Heart right ventricle (tissue), 16 donors: ENCODE measurements around the gene MRC2. TPM values are rescaled to one million over a fixed set of nuclear protein-coding genes. Genes with fewer than 3 reads are reported as not detected.

Experiments
- ATAC-seq, 8 donors: fragments of 200-7000 bp; cut with Tn5 transposase; one replicate each; pipeline ENCODE4 v1.9.1; 2020; ENCODE audit warnings: mild to moderate bottlenecking in 8 of 8, moderate library complexity in 8 of 8, moderate number of reproducible peaks in 1 of 8
- DNase-seq, 2 donors: peaks; one replicate each; pipeline ENCODE4 v3.0.0-alpha.2; 2020
- H3K27ac ChIP-seq, 10 donors: fragments of 200-600 bp; sonication (generic) in 2 of 10; one replicate each; pipeline versions ENCODE4 v1.5.0 to v1.8.0; 2020 to 2022; ENCODE audit warnings: mild to moderate bottlenecking in 3 of 10
- H3K27me3 ChIP-seq, 7 donors: fragments of 200-600 bp; one replicate each; pipeline ENCODE4 v1.8.0; 2021 to 2022; ENCODE audit warnings: mild to moderate bottlenecking in 2 of 7
- H3K36me3 ChIP-seq, 9 donors: fragments of 200-600 bp; sonication (generic) in 1 of 9; one replicate each; pipeline versions ENCODE4 v1.5.0 to v1.8.0; 2020 to 2022; ENCODE audit warnings: mild to moderate bottlenecking in 2 of 9
- H3K4me1 ChIP-seq, 9 donors: fragments of 200-600 bp; sonication (generic) in 1 of 9; one replicate each; pipeline versions ENCODE4 v1.5.0 to v1.8.0; 2020 to 2022; ENCODE audit warnings: mild to moderate bottlenecking in 4 of 9
- H3K4me3 ChIP-seq, 10 donors: fragments of 200-600 bp; sonication (generic) in 2 of 10; one replicate each; pipeline versions ENCODE4 v1.5.0 to v1.8.0; 2020 to 2022; ENCODE audit warnings: mild to moderate bottlenecking in 7 of 10, moderate library complexity in 2 of 10
- H3K9me3 ChIP-seq, 11 donors: fragments of 200-600 bp in 10 of 11; sonication (generic) in 2 of 11; one replicate each; pipeline versions ENCODE4 v1.5.0 to v1.8.0; 2013 to 2022; ENCODE audit warnings: mild to moderate bottlenecking in 2 of 11, control low read depth in 1 of 11, moderate library complexity in 1 of 11
- WGBS, 2 donors: extraction: QIAGEN DNeasy Blood & Tissue Kit; methylation state at CpG; one replicate each; pipeline ENCODE4 v1.1.7; 2013; ENCODE audit warnings: inconsistent platforms in 1 of 2; 5-methylcytosine and 5-hydroxymethylcytosine counted together
- intact Hi-C, 10 donors: fragments of 100-400 bp; cut with DNase I; formaldehyde crosslinking; loops; one replicate each; pipeline versions ENCODE4 v1.11.1 to v1.14.2; 2022
- polyA plus RNA-seq, 2 donors: library from polyadenylated mRNA; stranded (reverse); fragments of 200-250 nt; gene quantifications; one replicate each; pipeline ENCODE4 v1.2.3, GENCODE V29; 2013
- total RNA-seq, 10 donors: library from RNA; stranded (reverse); fragmentation: NEBNext Ultra II Directional in 3 of 10; extraction: Animal tissue kit (Norgen Biotek cat#: 25700) in 3 of 10; gene quantifications; one replicate each; pipeline versions ENCODE4 v1.2.1 to v1.2.4, GENCODE V29; 2021 to 2023
- TF ChIP-seq, protein P1 (sequence below), 9 donors: fragments of 200-600 bp; sonication (generic) in 2 of 9; IDR thresholded peaks; one replicate each; pipeline versions ENCODE4 v1.5.0 to v1.8.0; 2021 to 2022; ENCODE audit warnings: antibody characterized with exemption in 9 of 9, mild to moderate bottlenecking in 5 of 9, moderate library complexity in 1 of 9
- donor health status: Arrhythmogenic right ventricular cardiomyopathy.
- donor health status: ischemic (EF 13 %, LVEDD 7.1; RV severe dilation, severe dysfunction).
- donor health status: healthy with polysubstance abuse.
- donor health status: DM: no; HTN: yes; CAD: no.
- donor health status: DM: no; HTN: no; CAD: no.
- donor health status: ischemic (EF 25% LVEDD 6.9; RV normal size, moderate dysfunction).
- donor health status: ischemic (EF 25% LVEDD 5.7; RV mildly dilated, moderate dysfunction).
- donor health status: healthy.
- donor health status: DM: yes; HTN: yes; CAD: no.
- donor health status: Ischemic cardiomyopathy.
- donor health status: ischemic (EF 35%, LVEDD 5.7; RV mildly dilated, moderate dysfunction).
- donor health status: nonischemic (EF 11% LVEDD 7.7; RV severe dilation, severe dysfunction).
- donor health status: DM: yes; HTN: yes; CAD: no.
- donor health status: PGD.
- donor health status: ischemic (EF 29% LVEDD 5.4; RV normal size, mild dysfunction).
- donor health status: nonischemic (EF 23%, LVEDD 6.1; RV moderate dilation, normal function).

The MRC2 gene
- total and polyA plus RNA-seq, 12 donors, result 15.2 to 46.4 (median 21.4) TPM

GRCh38 chr17:62657690-62658089 lies 30.2 kb downstream of the MRC2 start:
- intact Hi-C loops, result no loop called here
- 88 to 93% methylated on average over 9 of the region's 9 CpGs for WGBS, 2 donors
- Histone ChIP-seq H3K9me3 (peaks cover 0 to 16% (median 10%) of the 10 kb centered on the region in 11 donors), H3K27me3 (no peaks in the 10 kb centered on the region), H3K4me1 (peaks cover 7 to 25% (median 22%) of the 10 kb centered on the region in 9 donors), H3K36me3 (no peaks in the 10 kb centered on the region), H3K27ac (no peak overlapping the region), H3K4me3 (no peak overlapping the region)
- TF ChIP-seq, protein P1, sequence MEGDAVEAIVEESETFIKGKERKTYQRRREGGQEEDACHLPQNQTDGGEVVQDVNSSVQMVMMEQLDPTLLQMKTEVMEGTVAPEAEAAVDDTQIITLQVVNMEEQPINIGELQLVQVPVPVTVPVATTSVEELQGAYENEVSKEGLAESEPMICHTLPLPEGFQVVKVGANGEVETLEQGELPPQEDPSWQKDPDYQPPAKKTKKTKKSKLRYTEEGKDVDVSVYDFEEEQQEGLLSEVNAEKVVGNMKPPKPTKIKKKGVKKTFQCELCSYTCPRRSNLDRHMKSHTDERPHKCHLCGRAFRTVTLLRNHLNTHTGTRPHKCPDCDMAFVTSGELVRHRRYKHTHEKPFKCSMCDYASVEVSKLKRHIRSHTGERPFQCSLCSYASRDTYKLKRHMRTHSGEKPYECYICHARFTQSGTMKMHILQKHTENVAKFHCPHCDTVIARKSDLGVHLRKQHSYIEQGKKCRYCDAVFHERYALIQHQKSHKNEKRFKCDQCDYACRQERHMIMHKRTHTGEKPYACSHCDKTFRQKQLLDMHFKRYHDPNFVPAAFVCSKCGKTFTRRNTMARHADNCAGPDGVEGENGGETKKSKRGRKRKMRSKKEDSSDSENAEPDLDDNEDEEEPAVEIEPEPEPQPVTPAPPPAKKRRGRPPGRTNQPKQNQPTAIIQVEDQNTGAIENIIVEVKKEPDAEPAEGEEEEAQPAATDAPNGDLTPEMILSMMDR (IDR thresholded peaks at IDR 0.05), result no peak
- no peak for DNase-seq
- no peak for ATAC-seq

DNA sequence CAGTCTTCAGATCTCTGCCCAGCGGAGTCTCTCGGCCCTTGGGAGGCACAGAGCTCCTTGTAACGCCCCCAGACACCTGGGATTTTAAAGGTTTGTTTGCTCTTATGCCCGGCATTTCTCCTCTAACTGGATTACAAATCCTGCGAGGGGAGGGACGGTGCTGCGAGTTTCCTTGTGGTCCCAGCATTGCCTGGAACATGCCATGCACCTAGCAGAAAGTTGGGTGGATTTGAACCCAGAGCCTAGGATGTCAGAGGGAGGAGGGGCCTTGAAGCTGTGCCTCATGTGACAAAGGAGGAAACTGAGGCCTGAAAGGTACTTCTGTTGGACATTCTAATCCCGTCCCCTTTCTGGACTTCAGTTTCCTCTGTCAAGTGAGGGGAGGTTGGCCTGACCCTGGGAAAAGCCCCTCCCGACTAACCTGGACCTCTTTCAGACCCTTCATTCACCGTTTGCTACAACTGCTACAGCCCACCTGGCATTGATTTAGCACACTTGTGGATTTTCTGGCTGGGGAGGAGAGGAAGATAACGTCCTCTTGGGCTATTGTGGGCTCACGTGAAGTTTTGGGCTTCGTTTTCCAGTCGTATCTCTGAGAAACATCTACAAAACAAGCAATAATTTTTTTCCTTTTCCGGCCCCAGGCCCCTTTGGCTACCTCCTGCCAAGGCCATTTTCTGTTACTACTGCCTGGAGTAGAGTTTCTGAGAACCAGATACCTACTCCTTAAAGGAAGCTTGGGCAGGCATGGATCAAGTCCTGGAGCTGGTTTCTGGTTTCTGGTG lies 30.9 kb downstream of the MRC2 start:
- no peak overlapping the region for H3K27ac ChIP-seq
- TF ChIP-seq, protein P1 (IDR thresholded peaks at IDR 0.05), result no peak
- 86% methylated on average over 15 of the region's 15 CpGs for WGBS, 2 donors
- H3K36me3 ChIP-seq, result no peaks in the 10 kb centered on the region
- no peaks in the 10 kb centered on the region for H3K27me3 ChIP-seq
- peaks cover under 1 to 18% (median 15%) of the 10 kb centered on the region in 9 donors for H3K4me1 ChIP-seq
- DNase-seq (no peak), ATAC-seq (no peak)
- intact Hi-C loops, result no loop called here
- H3K4me3 ChIP-seq, result no peak overlapping the region
- H3K9me3 ChIP-seq, result peaks cover 0 to 16% (median 10%) of the 10 kb centered on the region in 11 donors

GRCh38 chr17:62660629-62661118 lies 33.2 kb downstream of the MRC2 start:
- Histone ChIP-seq H3K4me3 (no peak overlapping the region), H3K27ac (no peak overlapping the region), H3K27me3 (no peaks in the 10 kb centered on the region), H3K36me3 (peaks cover 0 to 7% (median 0%) of the 10 kb centered on the region in 9 donors), H3K9me3 (peaks cover 0 to 16% (median 10%) of the 10 kb centered on the region in 11 donors), H3K4me1 (no peaks in the 10 kb centered on the region)
- intact Hi-C loops, result no loop called here
- DNase-seq (no peak), ATAC-seq (no peak)
- TF ChIP-seq, protein P1 (IDR thresholded peaks at IDR 0.05), result no peak
- WGBS, 2 donors, result 94% methylated on average over 2 of the region's 2 CpGs

DNA sequence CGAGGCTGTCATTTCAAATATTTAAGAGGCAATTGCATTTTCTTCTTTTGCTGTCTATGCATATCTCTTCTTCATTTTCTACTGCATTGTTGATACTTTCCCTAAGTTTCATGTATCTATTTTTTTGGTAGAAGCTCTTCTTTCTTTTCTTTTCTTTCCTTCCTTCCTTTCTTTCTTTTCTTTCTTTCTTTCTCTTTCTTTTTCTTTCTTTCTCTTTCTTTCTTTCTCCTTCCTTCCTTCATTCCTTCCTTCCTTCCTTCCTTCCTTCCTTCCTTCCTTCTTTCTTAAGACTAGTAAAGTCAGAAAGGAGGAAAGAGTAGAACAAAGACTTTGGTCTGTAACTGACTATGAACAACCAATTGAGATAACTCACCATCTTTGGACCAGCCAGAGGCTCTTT lies 33.9 kb downstream of the MRC2 start:
- DNase-seq (no peak), ATAC-seq (no peak)
- no peak overlapping the region for H3K27ac ChIP-seq
- no peaks in the 10 kb centered on the region for H3K4me1 ChIP-seq
- intact Hi-C loops, result no loop called here
- H3K27me3 ChIP-seq, result no peaks in the 10 kb centered on the region
- TF ChIP-seq, protein P1 (IDR thresholded peaks at IDR 0.05), result no peak
- no peak overlapping the region for H3K4me3 ChIP-seq
- 100% methylated on average over 1 of the region's 1 CpG for WGBS, 2 donors
- H3K9me3 ChIP-seq, result peaks cover 0 to 16% (median 10%) of the 10 kb centered on the region in 11 donors
- H3K36me3 ChIP-seq, result peaks cover 0 to 7% (median 0%) of the 10 kb centered on the region in 9 donors
